Endothelial cell of umbilical vein (primary cell): ENCODE measurements around the gene SORCS2. TPM values are rescaled to one million over a fixed set of nuclear protein-coding genes. Genes with fewer than 3 reads are reported as not detected.

Experiments used
- BruUV-seq: library from RNA; stranded (reverse); fragments of 400-500 nt; replicated peaks from 2 replicates; lab custom pipeline; 2021; lab: Mats Ljungman, UMichigan
- CTCF ChIA-PET: fragments of 300-600, 350-600 bp; sonication (Branson Sonifier 250); formaldehyde crosslinking; loops from one replicate; lab custom pipeline; 2021; ENCODE audit warnings: antibody characterized with exemption, inconsistent platforms; lab: Charles Lee
- POLR2A ChIA-PET: fragments of 300-600, 350-600 bp; sonication (Branson Sonifier 250); formaldehyde crosslinking; loops from one replicate; lab custom pipeline; 2021; ENCODE audit warnings: antibody characterized with exemption, inconsistent platforms; lab: Charles Lee
- DNase-seq: peaks from one replicate; pipeline ENCODE4 v3.0.0-alpha.2; 2011; ENCODE audit warnings: low read depth, low spot score
- FAIRE-seq: peaks from 2 replicates; lab custom pipeline; 2011; peaks lifted over from hg19 to GRCh38; lab: Jason Lieb, UNC
- H2AFZ ChIP-seq: 2 replicates; pipeline ENCODE4 v1.6.0; 2012; ENCODE audit warnings: low read depth, low read length, control low read depth, inconsistent platforms
- H3K27ac ChIP-seq: 2 replicates; pipeline ENCODE4 v1.5.1; 2011; ENCODE audit warnings: low read depth, mild to moderate bottlenecking, control low read depth, low read length, moderate library complexity; ENCODE audit not compliant: insufficient read depth
- H3K27me3 ChIP-seq, 2 experiments: 2 replicates each; pipeline versions ENCODE4 v1.6.0 to v1.6.1; 2011; ENCODE audit warnings: low read length in 2 of 2, mixed read lengths in 1 of 2; ENCODE audit not compliant: control insufficient read depth in 2 of 2, insufficient read depth in 2 of 2
- H3K36me3 ChIP-seq, 2 experiments: 2 replicates in 1 of 2; 3 replicates in 1 of 2; pipeline ENCODE4 v1.5.1; 2011; ENCODE audit warnings: low read length in 2 of 2, mild to moderate bottlenecking in 1 of 2, moderate library complexity in 1 of 2; ENCODE audit not compliant: control insufficient read depth in 2 of 2, insufficient read depth in 2 of 2; ENCODE audit errors: extremely low read depth in 1 of 2
- H3K4me1 ChIP-seq: 3 replicates; pipeline ENCODE4 v1.5.1; 2011; ENCODE audit warnings: mild to moderate bottlenecking, low read length; ENCODE audit not compliant: control insufficient read depth, insufficient read depth; ENCODE audit errors: extremely low read depth
- H3K4me2 ChIP-seq: 2 replicates; pipeline ENCODE4 v1.6.1; 2011; ENCODE audit warnings: low read length, control low read depth, mixed read lengths; ENCODE audit not compliant: insufficient read depth
- H3K4me3 ChIP-seq, 3 experiments: fragments of 200-600 bp in 1 of 3; sonication (generic), shearing (Covaris generic) in 1 of 3; replicated peaks in 1 of 3; 2 replicates each; pipeline ENCODE4 v1.5.1; 2011 to 2016; ENCODE audit warnings: control low read depth in 3 of 3, low read length in 3 of 3, mild to moderate bottlenecking in 2 of 3, inconsistent platforms in 1 of 3, low read depth in 1 of 3, moderate library complexity in 1 of 3; ENCODE audit not compliant: insufficient read depth in 1 of 3
- H3K79me2 ChIP-seq: 2 replicates; pipeline ENCODE4 v1.6.0; 2012; ENCODE audit warnings: low read length, inconsistent platforms; ENCODE audit not compliant: control insufficient read depth, insufficient read depth
- H3K9ac ChIP-seq: replicated peaks from 2 replicates; pipeline ENCODE3; 2011; ENCODE audit warnings: low read length, control low read depth; ENCODE audit not compliant: insufficient read depth; ENCODE audit errors: extremely low read depth
- H3K9me1 ChIP-seq: replicated peaks from 3 replicates; pipeline ENCODE4 v1.6.0; 2011; ENCODE audit warnings: mild to moderate bottlenecking, low read length; ENCODE audit not compliant: control insufficient read depth, insufficient read depth; ENCODE audit errors: extremely low read depth
- H3K9me3 ChIP-seq: replicated peaks from 2 replicates; pipeline ENCODE4 v1.5.1; 2012; ENCODE audit warnings: low read length, inconsistent platforms; ENCODE audit not compliant: control insufficient read depth, insufficient read depth
- H4K20me1 ChIP-seq: replicated peaks from 2 replicates; pipeline ENCODE3; 2011; ENCODE audit warnings: mild to moderate bottlenecking, low read length; ENCODE audit not compliant: control insufficient read depth, insufficient read depth; ENCODE audit errors: extremely low read depth
- CTCF ChIP-seq, 2 donors: IDR thresholded peaks; 1 replicate in 1 of 2; 2 replicates in 1 of 2; pipeline ENCODE4 v1.5.1; 2011; ENCODE audit warnings: low read length in 2 of 2, mild to moderate bottlenecking in 2 of 2, moderate library complexity in 2 of 2, control low read depth in 1 of 2, inconsistent platforms in 1 of 2, low read depth in 1 of 2; ENCODE audit not compliant: insufficient read depth in 1 of 2; ENCODE audit errors: extremely low read depth in 1 of 2
- EZH2 ChIP-seq: IDR thresholded peaks from 2 replicates; pipeline ENCODE4 v1.6.1; 2012; ENCODE audit warnings: borderline replicate concordance, low read depth, mild to moderate bottlenecking, moderate library complexity, low read length, inconsistent platforms; ENCODE audit not compliant: severe bottlenecking
- FOS ChIP-seq: IDR thresholded peaks from 2 replicates; pipeline ENCODE4 v1.6.1; 2011; ENCODE audit warnings: mild to moderate bottlenecking, low read length, moderate library complexity, borderline replicate concordance; ENCODE audit not compliant: insufficient read depth
- GATA2 ChIP-seq: IDR thresholded peaks from 2 replicates; pipeline ENCODE4 v1.7.0; 2011; ENCODE audit warnings: low read depth, mild to moderate bottlenecking, moderate library complexity, mixed read lengths, low read length; ENCODE audit not compliant: insufficient read length, insufficient read depth
- JUN ChIP-seq: IDR thresholded peaks from 2 replicates; pipeline ENCODE4 v1.6.1; 2011; ENCODE audit warnings: borderline replicate concordance, low read depth; ENCODE audit not compliant: insufficient read length, insufficient read depth
- MAX ChIP-seq: IDR thresholded peaks from 2 replicates; pipeline ENCODE4 v1.6.1; 2011; ENCODE audit not compliant: insufficient read depth, insufficient read length
- MYC ChIP-seq: IDR thresholded peaks from one replicate; pipeline ENCODE4 v1.6.1; 2011; ENCODE audit warnings: mild to moderate bottlenecking, low read depth, low read length
- POLR2A ChIP-seq: IDR thresholded peaks from 2 replicates; pipeline ENCODE4 v1.6.1; 2012; ENCODE audit warnings: low read depth, mild to moderate bottlenecking, control low read depth, low read length
- POLR2AphosphoS5 ChIP-seq: IDR thresholded peaks from 2 replicates; pipeline ENCODE4 v1.6.1; 2012; ENCODE audit warnings: low read depth, mild to moderate bottlenecking, control low read depth, low read length, moderate library complexity; ENCODE audit not compliant: insufficient read depth
- dilution Hi-C: fragments of 300-500 bp; cut with MboI; formaldehyde crosslinking; loops from one replicate; pipeline ENCODE4 v1.15.0; 2019; ENCODE audit warnings: low sequenced_read_pairs; ENCODE audit not compliant: extremely low pct_ligation_motif_present
- intact Hi-C: fragments of 100-400 bp; cut with micrococcal nuclease; formaldehyde crosslinking; loops from one replicate; pipeline ENCODE4 v1.10.0; 2022
- polyA plus RNA-seq, 4 experiments: library from polyadenylated mRNA; depleted of rRNA in 3 of 4; stranded (reverse) in 3 of 4; unstranded in 1 of 4; fragments of >200 nt; gene quantifications; 2 replicates each; pipeline versions ENCODE4 v1.2.1 to v1.2.3, GENCODE V29; 2011 to 2012; ENCODE audit warnings: missing spikeins in 1 of 4
- total RNA-seq: library from RNA; stranded (reverse); gene quantifications from 2 replicates; pipeline ENCODE4 v1.2.3, GENCODE V29; 2021

Gene SORCS2
- total and polyA plus RNA-seq, 2 donors (not counting 3 experiments of a cell fraction or from before 2014, with no cell fraction given), result not detected

GRCh38 chr4:7222521-7222920 lies 30.2 kb downstream of the SORCS2 start:
- DNase-seq (no peak), FAIRE-seq (no peak)
- no peaks in the 10 kb centered on the region for H3K4me1 ChIP-seq
- no peaks in the 10 kb centered on the region for H4K20me1 ChIP-seq
- H3K27ac ChIP-seq, result no peak overlapping the region
- no TSS peak for BruUV-seq
- H3K36me3 ChIP-seq, result no peaks in the 10 kb centered on the region
- H3K9me1 ChIP-seq, result no peaks in the 10 kb centered on the region
- ChIA-PET CTCF (no interaction called here), POLR2A (no interaction called here)
- dilution Hi-C loops, result no loop called here
- H3K27me3 ChIP-seq, result no peaks in the 10 kb centered on the region
- H3K4me2 ChIP-seq, result no peak overlapping the region
- no peak overlapping the region for H2AFZ ChIP-seq
- TF ChIP-seq MAX (no peak), EZH2 (no peak), POLR2A (no peak), CTCF (IDR thresholded peaks at IDR 0.05; ENCODE audit: extremely low read depth in 1 of 2, insufficient read depth in 1 of 2, low read depth in 1 of 2, low read length in 2 of 2) (no peak), MYC (no peak), POLR2AphosphoS5 (no peak), JUN (no peak), FOS (no peak), GATA2 (no peak)
- intact Hi-C loops, result no loop called here
- H3K9me3 ChIP-seq, result no peaks in the 10 kb centered on the region
- no peak overlapping the region for H3K4me3 ChIP-seq
- no peaks in the 10 kb centered on the region for H3K79me2 ChIP-seq
- no peak overlapping the region for H3K9ac ChIP-seq
